IMR-90 (cell line): ENCODE results near the gene KBTBD8. TPM values are rescaled to one million over a fixed set of nuclear protein-coding genes. Genes with fewer than 3 reads are reported as not detected.

Experiments
- ATAC-seq: fragments of 200-7000 bp; cut with Tn5 transposase; 2 replicates; pipeline ENCODE4 v1.9.1; 2020; ENCODE audit warnings: low read depth, mild to moderate bottlenecking, moderate library complexity
- BruUV-seq: library from RNA; stranded (reverse); fragments of 400-500 nt; replicated peaks from 2 replicates; lab custom pipeline; 2021; lab: Mats Ljungman, UMichigan
- CTCF ChIA-PET: fragments of 300-600 bp; formaldehyde crosslinking; extraction: SDS; loops from one replicate; lab custom pipeline; 2021; ENCODE audit warnings: antibody characterized with exemption; lab: Yijun Ruan, JAX
- POLR2A ChIA-PET: fragments of 300-600 bp; sonication (Branson Sonifier 250); formaldehyde crosslinking; loops from one replicate; lab custom pipeline; 2022; ENCODE audit warnings: antibody characterized with exemption; ENCODE audit not compliant: unreplicated experiment; lab: Charles Lee
- DNase-seq: peaks from one replicate; pipeline ENCODE4 v3.0.0; 2013
- H2AFZ ChIP-seq: replicated peaks from 2 replicates; pipeline ENCODE3; 2013; ENCODE audit warnings: low read length, mild to moderate bottlenecking; ENCODE audit not compliant: poor library complexity
- H2AK5ac ChIP-seq: 2 replicates; pipeline ENCODE4 v1.6.1; 2013; ENCODE audit warnings: low read depth, low read length, inconsistent platforms
- H2AK9ac ChIP-seq: replicated peaks from 2 replicates; pipeline ENCODE3; 2013; ENCODE audit warnings: mild to moderate bottlenecking, low read depth, low read length, moderate library complexity; ENCODE audit not compliant: poor library complexity
- H2BK120ac ChIP-seq: 2 replicates; pipeline ENCODE4 v1.6.1; 2013; ENCODE audit warnings: low read depth, low read length, inconsistent platforms
- H2BK15ac ChIP-seq: 3 replicates; pipeline ENCODE4 v1.6.1; 2013; ENCODE audit warnings: low read depth, low read length, inconsistent platforms
- H2BK20ac ChIP-seq: 2 replicates; pipeline ENCODE4 v1.6.1; 2013; ENCODE audit warnings: low read depth, mild to moderate bottlenecking, inconsistent platforms, low read length, moderate library complexity
- H2BK5ac ChIP-seq: 2 replicates; pipeline ENCODE4 v1.6.1; 2013; ENCODE audit warnings: mild to moderate bottlenecking, low read depth, low read length, inconsistent platforms; ENCODE audit not compliant: poor library complexity, severe bottlenecking
- H3K14ac ChIP-seq: replicated peaks from 2 replicates; pipeline ENCODE4 v1.6.1; 2013; ENCODE audit warnings: low read depth, low read length, inconsistent platforms
- H3K18ac ChIP-seq: 2 replicates; pipeline ENCODE4 v1.6.1; 2013; ENCODE audit warnings: low read depth, low read length, control low read depth
- H3K23ac ChIP-seq: 2 replicates; pipeline ENCODE4 v1.6.1; 2013; ENCODE audit warnings: low read depth, low read length, inconsistent platforms
- H3K27ac ChIP-seq: 2 replicates; pipeline ENCODE4 v1.5.1; 2013; ENCODE audit warnings: mild to moderate bottlenecking, control low read depth, low read length; ENCODE audit not compliant: insufficient read depth
- H3K27me3 ChIP-seq: 2 replicates; pipeline ENCODE4 v1.6.1; 2013; ENCODE audit warnings: low read length; ENCODE audit not compliant: control insufficient read depth, insufficient read depth
- H3K36me3 ChIP-seq: 2 replicates; pipeline ENCODE4 v1.6.1; 2013; ENCODE audit warnings: low read length, mixed read lengths; ENCODE audit not compliant: control insufficient read depth, insufficient read depth
- H3K4ac ChIP-seq: 2 replicates; pipeline ENCODE4 v1.6.1; 2013; ENCODE audit warnings: low read depth, low read length, inconsistent platforms
- H3K4me1 ChIP-seq: 2 replicates; pipeline ENCODE4 v1.6.1; 2013; ENCODE audit warnings: low read length, mixed read lengths; ENCODE audit not compliant: control insufficient read depth, insufficient read depth
- H3K4me2 ChIP-seq: 2 replicates; pipeline ENCODE4 v1.6.1; 2013; ENCODE audit warnings: low read depth, mild to moderate bottlenecking, control low read depth, low read length, moderate library complexity
- H3K4me3 ChIP-seq: 2 replicates; pipeline ENCODE4 v1.5.1; 2013; ENCODE audit warnings: low read depth, mild to moderate bottlenecking, control low read depth, low read length, moderate library complexity; ENCODE audit not compliant: insufficient read depth
- H3K56ac ChIP-seq: 2 replicates; pipeline ENCODE4 v1.6.1; 2013; ENCODE audit warnings: low read length, inconsistent platforms; ENCODE audit not compliant: insufficient read depth; ENCODE audit errors: extremely low read depth
- H3K79me1 ChIP-seq, 2 experiments: 2 replicates each; pipeline ENCODE4 v1.6.1; 2013; ENCODE audit warnings: low read length in 2 of 2, inconsistent platforms in 1 of 2, low read depth in 1 of 2
- H3K9ac ChIP-seq: 2 replicates; pipeline ENCODE4 v1.6.1; 2013; ENCODE audit warnings: low read depth, low read length, control low read depth
- H3K9me1 ChIP-seq: 2 replicates; pipeline ENCODE4 v1.6.1; 2013; ENCODE audit warnings: low read length, inconsistent platforms; ENCODE audit not compliant: insufficient read depth
- H3K9me3 ChIP-seq: 2 replicates; pipeline ENCODE4 v1.6.1; 2013; ENCODE audit warnings: low read length; ENCODE audit not compliant: control insufficient read depth, insufficient read depth
- H4K20me1 ChIP-seq: 2 replicates; pipeline ENCODE4 v1.6.1; 2013; ENCODE audit warnings: low read length, inconsistent platforms; ENCODE audit not compliant: insufficient read depth
- H4K5ac ChIP-seq: 2 replicates; pipeline ENCODE4 v1.6.1; 2013; ENCODE audit warnings: mild to moderate bottlenecking, low read depth, low read length, control low read depth
- H4K8ac ChIP-seq, 2 experiments: 2 replicates each; pipeline ENCODE4 v1.6.1; 2013; ENCODE audit warnings: low read depth in 2 of 2, low read length in 2 of 2, control low read depth in 1 of 2, inconsistent platforms in 1 of 2
- H4K91ac ChIP-seq: 2 replicates; pipeline ENCODE4 v1.6.1; 2013; ENCODE audit warnings: low read depth, low read length, inconsistent platforms; ENCODE audit not compliant: insufficient read depth
- BHLHE40 ChIP-seq: fragments of 150-350 bp; IDR thresholded peaks from 2 replicates; pipeline ENCODE4 v1.6.1; 2016; ENCODE audit warnings: mild to moderate bottlenecking, low read depth, low read length
- CEBPB ChIP-seq: IDR thresholded peaks from 2 replicates; pipeline ENCODE4 v1.6.1; 2012; ENCODE audit warnings: low read depth, low read length, improper control_type of control experiment
- CHD1 ChIP-seq: IDR thresholded peaks from 2 replicates; pipeline ENCODE4 v1.6.1; 2012; ENCODE audit warnings: low read depth, low read length, improper control_type of control experiment
- FOS ChIP-seq: fragments of 150-350 bp; IDR thresholded peaks from 2 replicates; pipeline ENCODE4 v1.6.1; 2016; ENCODE audit warnings: low read depth, low read length
- MAFK ChIP-seq: IDR thresholded peaks from 2 replicates; pipeline ENCODE4 v1.6.1; 2012; ENCODE audit warnings: low read depth, low read length, improper control_type of control experiment
- MAZ ChIP-seq: IDR thresholded peaks from 2 replicates; pipeline ENCODE4 v1.6.1; 2012; ENCODE audit warnings: low read depth, mild to moderate bottlenecking, low read length, improper control_type of control experiment, moderate library complexity, borderline replicate concordance
- MXI1 ChIP-seq: IDR thresholded peaks from 2 replicates; pipeline ENCODE4 v1.6.1; 2012; ENCODE audit warnings: low read depth, mild to moderate bottlenecking, low read length, moderate library complexity, borderline replicate concordance
- NFE2L2 ChIP-seq: fragments of 150-350 bp; IDR thresholded peaks from 2 replicates; pipeline ENCODE4 v1.6.1; 2016; ENCODE audit warnings: low read depth, mild to moderate bottlenecking, low read length
- POLR2A ChIP-seq: IDR thresholded peaks from 2 replicates; pipeline ENCODE4 v1.6.1; 2012; ENCODE audit warnings: mild to moderate bottlenecking, low read depth, low read length
- RAD21 ChIP-seq: IDR thresholded peaks from 2 replicates; pipeline ENCODE4 v1.6.1; 2012; ENCODE audit warnings: low read length, improper control_type of control experiment
- RCOR1 ChIP-seq: IDR thresholded peaks from 2 replicates; pipeline ENCODE4 v1.6.1; 2012; ENCODE audit warnings: mild to moderate bottlenecking, low read length, improper control_type of control experiment; ENCODE audit not compliant: insufficient replicate concordance
- RFX5 ChIP-seq: IDR thresholded peaks from 2 replicates; pipeline ENCODE4 v1.8.0; 2012; ENCODE audit warnings: low read depth, mild to moderate bottlenecking, low read length, moderate library complexity
- SMC3 ChIP-seq: fragments of 150-350 bp; IDR thresholded peaks from 2 replicates; pipeline ENCODE4 v1.6.1; 2016; ENCODE audit warnings: low read depth, mild to moderate bottlenecking, antibody characterized with exemption, low read length, moderate library complexity
- WGBS, 2 experiments: methylation state at CpG; one replicate each; pipeline versions ENCODE4 v1.1.5 to v1.1.7; 2013; ENCODE audit warnings: missing lambda C conversion rate in 2 of 2; ENCODE audit not compliant: insufficient read length in 1 of 2; ENCODE audit errors: extremely low coverage in 2 of 2; 5-methylcytosine and 5-hydroxymethylcytosine counted together
- dilution Hi-C: fragments of 300-500 bp; cut with HindIII; formaldehyde crosslinking; loops from one replicate; pipeline ENCODE4 v1.14.3; 2018; ENCODE audit warnings: low sequenced_read_pairs; ENCODE audit not compliant: unreplicated experiment
- in situ Hi-C: fragments of 300-500 bp; cut with MboI; formaldehyde crosslinking; loops from 3 replicates; pipeline ENCODE4 v1.14.3; 2019; ENCODE audit warnings: low sequenced_read_pairs, inconsistent platforms, mixed read lengths
- intact Hi-C: fragments of 100-400 bp; cut with micrococcal nuclease; formaldehyde crosslinking; loops from 2 replicates; pipeline ENCODE4 v1.10.0; 2022
- polyA plus RNA-seq, 3 experiments: library from polyadenylated mRNA; depleted of rRNA; stranded (reverse); fragments of >200 nt; gene quantifications; 2 replicates each; pipeline ENCODE4 v1.2.3, GENCODE V29; 2012; ENCODE audit warnings: low replicate concordance in 1 of 3
- total RNA-seq: library from RNA; depleted of rRNA; stranded (reverse); fragments of >200 nt; gene quantifications from 2 replicates; pipeline ENCODE4 v1.2.3, GENCODE V29; 2012
- TF ChIP-seq, protein P1 (sequence below): fragments of 150-350 bp; IDR thresholded peaks from 2 replicates; pipeline ENCODE4 v1.6.1; 2016; ENCODE audit warnings: low read depth, mild to moderate bottlenecking, low read length, moderate library complexity, borderline replicate concordance
- TF ChIP-seq, protein P2 (sequence below): fragments of 150-350 bp; IDR thresholded peaks from 2 replicates; pipeline ENCODE4 v1.6.1; 2017; ENCODE audit warnings: mild to moderate bottlenecking, antibody characterized with exemption, low read length, low read depth
- TF ChIP-seq, protein P3 (sequence below): conservative IDR thresholded peaks from 2 replicates; pipeline ENCODE4 v1.5.1; 2012; ENCODE audit warnings: mild to moderate bottlenecking, low read depth, low read length, improper control_type of control experiment

Gene KBTBD8
- total and polyA plus RNA-seq, 2 of the 4 experiments (the other 2 are of a cell fraction), result 1.5 to 8.6 TPM

DNA sequence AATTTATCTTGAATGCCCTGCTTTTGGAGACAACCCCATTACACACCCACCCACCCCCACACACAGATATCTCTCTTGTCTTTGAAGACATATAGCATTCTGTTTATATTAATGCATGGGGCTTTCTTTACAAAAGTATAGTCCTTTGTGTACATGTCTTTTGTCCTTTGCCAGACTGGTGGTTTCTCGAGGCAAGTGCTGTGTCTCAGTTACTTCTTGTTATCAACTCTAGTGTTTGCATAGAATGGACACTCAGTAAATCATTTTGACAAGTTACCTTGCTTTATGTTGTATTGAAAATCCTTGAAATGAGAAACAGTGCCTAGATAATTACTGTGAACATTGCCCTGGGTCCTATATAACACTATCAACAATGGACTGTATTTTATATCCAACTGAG, 33.9 kb downstream of the KBTBD8 start:
- H3K27ac ChIP-seq, result no peak overlapping the region
- no peaks in the 10 kb centered on the region; the same call in 1 of the 2 replicates for H3K27me3 ChIP-seq
- H2AFZ ChIP-seq, result no peak overlapping the region
- H3K4ac ChIP-seq, result no peak overlapping the region
- H3K4me2 ChIP-seq, result no peak overlapping the region
- intact Hi-C loops (loop anchor here (2.0 kb wide), 1 partner anchor 101 kb away; no protein-coding TSS in a partner anchor), in situ Hi-C loops (loop anchor here (10.0 kb wide), 1 partner anchor 57 kb away; no protein-coding TSS in a partner anchor), dilution Hi-C loops (no loop called here)
- no peak overlapping the region for H2BK5ac ChIP-seq
- H3K14ac ChIP-seq, result no peak overlapping the region
- no peaks in the 10 kb centered on the region for H4K20me1 ChIP-seq
- no peak overlapping the region for H3K56ac ChIP-seq
- H4K5ac ChIP-seq, result no peak overlapping the region
- H4K8ac ChIP-seq, result no peak overlapping the region
- WGBS, 2 experiments, result no CpG with 5 or more reads among the region's 1 CpG
- H3K36me3 ChIP-seq, result no peaks in the 10 kb centered on the region
- H3K18ac ChIP-seq, result no peak overlapping the region
- H2BK120ac ChIP-seq, result no peak overlapping the region
- H2AK5ac ChIP-seq, result no peak overlapping the region
- TF ChIP-seq MAZ, result no peak
- no peak for TF ChIP-seq RCOR1
- TF ChIP-seq MXI1, result no peak
- no peak for TF ChIP-seq CHD1
- TF ChIP-seq BHLHE40, result no peak
- no peak for TF ChIP-seq CEBPB
- TF ChIP-seq MAFK, result no peak
- TF ChIP-seq SMC3, result no peak
- no peak for TF ChIP-seq POLR2A
- TF ChIP-seq NFE2L2, result no peak
- TF ChIP-seq FOS, result no peak
- TF ChIP-seq, protein P1, sequence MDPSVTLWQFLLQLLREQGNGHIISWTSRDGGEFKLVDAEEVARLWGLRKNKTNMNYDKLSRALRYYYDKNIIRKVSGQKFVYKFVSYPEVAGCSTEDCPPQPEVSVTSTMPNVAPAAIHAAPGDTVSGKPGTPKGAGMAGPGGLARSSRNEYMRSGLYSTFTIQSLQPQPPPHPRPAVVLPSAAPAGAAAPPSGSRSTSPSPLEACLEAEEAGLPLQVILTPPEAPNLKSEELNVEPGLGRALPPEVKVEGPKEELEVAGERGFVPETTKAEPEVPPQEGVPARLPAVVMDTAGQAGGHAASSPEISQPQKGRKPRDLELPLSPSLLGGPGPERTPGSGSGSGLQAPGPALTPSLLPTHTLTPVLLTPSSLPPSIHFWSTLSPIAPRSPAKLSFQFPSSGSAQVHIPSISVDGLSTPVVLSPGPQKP, result no peak
- no peak for TF ChIP-seq RFX5
- TF ChIP-seq, protein P2, sequence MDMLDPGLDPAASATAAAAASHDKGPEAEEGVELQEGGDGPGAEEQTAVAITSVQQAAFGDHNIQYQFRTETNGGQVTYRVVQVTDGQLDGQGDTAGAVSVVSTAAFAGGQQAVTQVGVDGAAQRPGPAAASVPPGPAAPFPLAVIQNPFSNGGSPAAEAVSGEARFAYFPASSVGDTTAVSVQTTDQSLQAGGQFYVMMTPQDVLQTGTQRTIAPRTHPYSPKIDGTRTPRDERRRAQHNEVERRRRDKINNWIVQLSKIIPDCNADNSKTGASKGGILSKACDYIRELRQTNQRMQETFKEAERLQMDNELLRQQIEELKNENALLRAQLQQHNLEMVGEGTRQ, result no peak
- TF ChIP-seq, protein P3, sequence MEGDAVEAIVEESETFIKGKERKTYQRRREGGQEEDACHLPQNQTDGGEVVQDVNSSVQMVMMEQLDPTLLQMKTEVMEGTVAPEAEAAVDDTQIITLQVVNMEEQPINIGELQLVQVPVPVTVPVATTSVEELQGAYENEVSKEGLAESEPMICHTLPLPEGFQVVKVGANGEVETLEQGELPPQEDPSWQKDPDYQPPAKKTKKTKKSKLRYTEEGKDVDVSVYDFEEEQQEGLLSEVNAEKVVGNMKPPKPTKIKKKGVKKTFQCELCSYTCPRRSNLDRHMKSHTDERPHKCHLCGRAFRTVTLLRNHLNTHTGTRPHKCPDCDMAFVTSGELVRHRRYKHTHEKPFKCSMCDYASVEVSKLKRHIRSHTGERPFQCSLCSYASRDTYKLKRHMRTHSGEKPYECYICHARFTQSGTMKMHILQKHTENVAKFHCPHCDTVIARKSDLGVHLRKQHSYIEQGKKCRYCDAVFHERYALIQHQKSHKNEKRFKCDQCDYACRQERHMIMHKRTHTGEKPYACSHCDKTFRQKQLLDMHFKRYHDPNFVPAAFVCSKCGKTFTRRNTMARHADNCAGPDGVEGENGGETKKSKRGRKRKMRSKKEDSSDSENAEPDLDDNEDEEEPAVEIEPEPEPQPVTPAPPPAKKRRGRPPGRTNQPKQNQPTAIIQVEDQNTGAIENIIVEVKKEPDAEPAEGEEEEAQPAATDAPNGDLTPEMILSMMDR, result no peak
- no peak for TF ChIP-seq RAD21
- H3K4me3 ChIP-seq, result no peak overlapping the region
- H2AK9ac ChIP-seq, result no peak overlapping the region
- no peaks in the 10 kb centered on the region for H3K9me3 ChIP-seq
- DNase-seq, result no peak
- ChIA-PET POLR2A (no interaction called here), CTCF (no interaction called here)
- H2BK20ac ChIP-seq, result no peak overlapping the region
- no TSS peak for BruUV-seq
- no peaks in the 10 kb centered on the region for H3K9me1 ChIP-seq
- no peak overlapping the region for H2BK15ac ChIP-seq
- no peak for ATAC-seq
- no peak overlapping the region for H4K91ac ChIP-seq
- H3K4me1 ChIP-seq, result no peaks in the 10 kb centered on the region
- no peaks in the 10 kb centered on the region for H3K79me1 ChIP-seq
- H3K23ac ChIP-seq, result no peak overlapping the region
- no peak overlapping the region for H3K9ac ChIP-seq
